T-helper 2 cell treated with Interferon-gamma antibody and Interleukin-4, amounts not matched to agents 100 ng/mL and 5 ng/mL, for 36 hours (primary cell): ENCODE measurements around the gene MED12L. TPM values are rescaled to one million over a fixed set of nuclear protein-coding genes. Genes with fewer than 3 reads are reported as not detected.

ENCODE experiments used
- intact Hi-C: fragments of 100-400 bp; cut with micrococcal nuclease; formaldehyde crosslinking; loops from one replicate; pipeline ENCODE4 v1.15.1; 2023
- total RNA-seq: library from RNA; stranded (reverse); gene quantifications from 2 replicates; pipeline ENCODE4 v1.2.3, GENCODE V29; 2022

The MED12L gene
- total RNA-seq, 1 donor from 2014 or later: 1.8 TPM

DNA sequence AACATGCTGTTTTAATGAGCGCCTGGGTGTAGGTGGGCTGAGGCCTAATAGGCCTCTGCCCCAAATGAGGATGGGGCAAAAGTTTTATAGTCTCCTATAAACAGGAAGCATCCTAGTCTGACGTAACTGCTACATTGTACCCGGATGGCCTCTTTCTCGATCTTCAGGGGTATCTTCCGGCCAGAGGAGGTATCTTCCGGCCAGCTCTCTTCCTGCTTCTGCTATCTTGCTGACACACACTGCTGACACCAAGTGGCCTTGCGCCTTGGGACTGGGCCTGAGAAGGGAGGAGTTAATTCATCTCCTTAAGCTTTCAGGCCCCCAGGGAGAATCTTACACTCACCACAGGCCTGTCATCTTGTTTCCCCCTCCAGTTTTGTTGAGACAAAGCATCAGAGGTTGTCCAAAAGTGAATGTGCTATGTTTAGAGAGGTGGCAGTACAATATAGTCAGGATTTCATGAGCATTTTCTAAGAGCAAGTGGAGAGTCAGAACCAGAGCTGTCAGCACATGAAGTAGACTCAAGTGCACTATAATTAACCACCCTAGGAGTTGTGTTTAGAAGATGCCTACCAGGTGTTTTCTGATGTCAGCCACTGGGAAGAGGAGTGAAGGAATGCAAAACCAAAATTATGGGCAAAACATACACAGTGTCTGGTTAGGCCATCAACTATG, 391.0 kb downstream of the MED12L start:
- intact Hi-C loops: no loop called here

DNA sequence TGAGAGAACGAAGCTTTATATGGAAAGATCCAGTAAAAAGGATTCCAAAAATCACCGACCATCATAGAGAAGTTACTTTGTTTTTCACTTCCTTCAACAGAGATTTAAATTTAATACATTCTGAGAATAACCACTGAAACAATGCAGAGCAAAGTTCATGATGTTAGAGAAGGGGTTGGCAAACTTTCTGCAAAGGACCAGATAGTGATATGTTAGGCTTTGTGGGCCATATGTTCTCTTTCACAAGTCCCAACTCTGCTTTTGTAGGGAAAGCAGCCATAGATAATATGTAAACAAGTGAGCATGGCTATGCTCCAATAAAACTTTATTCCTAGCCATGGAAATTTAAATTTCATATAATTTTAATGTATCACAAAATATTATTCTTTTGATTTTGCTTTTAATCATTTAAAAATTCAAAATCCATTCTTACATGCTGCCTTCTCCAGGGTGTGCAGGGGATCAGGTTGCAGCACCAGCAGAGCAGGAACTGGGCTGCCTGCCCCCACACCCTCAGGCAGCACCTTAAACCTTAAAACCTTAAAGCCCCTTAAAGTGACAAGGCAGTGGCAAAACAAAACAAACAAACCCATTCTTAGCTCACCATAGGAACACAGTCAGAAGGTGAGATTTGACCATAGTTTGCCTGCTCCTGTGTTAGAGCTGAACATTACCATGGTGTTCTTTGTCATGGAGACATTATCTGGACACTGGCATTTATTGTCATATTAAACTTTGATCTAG, 392.3 kb downstream of the MED12L start:
- intact Hi-C loops: no loop called here

DNA sequence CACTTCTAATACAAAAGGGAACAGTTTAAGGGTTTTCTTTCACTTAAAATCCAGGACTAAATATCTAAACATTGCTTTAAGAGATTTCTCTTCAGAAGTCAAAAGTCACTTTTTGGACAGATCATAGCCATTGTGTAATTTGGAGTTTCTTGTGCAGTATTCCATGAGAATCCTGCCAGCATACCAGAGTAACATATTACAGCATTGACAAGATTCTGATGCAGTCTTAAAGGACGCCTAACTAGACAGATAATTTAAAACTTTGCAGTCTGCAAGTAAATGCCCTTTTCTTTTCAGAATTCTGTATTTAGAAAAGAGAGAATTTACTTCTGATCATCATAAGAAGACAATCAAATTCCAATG, 392.9 kb downstream of the MED12L start:
- intact Hi-C loops: no loop called here

DNA sequence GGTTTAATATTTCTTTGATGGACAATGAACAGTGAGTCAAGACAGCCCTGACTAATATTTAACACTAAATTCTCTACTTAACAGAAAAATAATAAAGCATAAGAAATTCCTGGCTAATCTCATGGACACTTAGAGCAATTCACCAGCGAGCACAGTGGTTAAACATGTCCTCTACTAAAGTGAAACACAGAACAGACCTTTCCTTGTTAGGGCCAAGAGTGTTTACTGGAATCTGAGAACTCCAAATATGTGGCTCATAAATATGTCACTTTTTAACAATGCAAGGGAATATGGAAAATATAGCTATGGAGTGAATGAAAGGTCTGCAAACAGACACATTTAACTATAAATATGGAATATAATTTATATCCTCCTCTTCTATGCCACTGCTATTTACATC, 394.0 kb downstream of the MED12L start:
- intact Hi-C loops: no loop called here

DNA sequence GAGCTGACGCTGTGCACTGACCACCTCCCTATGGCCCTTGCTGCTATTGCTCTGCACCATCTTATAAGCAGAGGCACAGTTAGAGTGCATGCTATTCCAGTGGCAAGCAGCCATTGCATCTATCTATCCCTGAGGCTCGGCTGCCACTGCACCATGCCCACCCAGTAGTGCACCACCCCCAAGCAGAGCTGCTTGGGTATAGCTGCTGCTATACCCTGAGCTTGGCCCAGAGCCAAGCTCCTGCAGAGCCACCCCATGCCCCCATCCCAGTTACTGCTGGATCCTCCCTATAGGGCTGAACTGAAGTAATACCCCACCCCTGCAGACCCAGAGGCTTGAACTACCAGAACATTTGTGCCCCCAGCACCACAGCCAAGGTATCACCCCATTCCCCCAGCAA, 395.0 kb downstream of the MED12L start:
- intact Hi-C loops: no loop called here

DNA sequence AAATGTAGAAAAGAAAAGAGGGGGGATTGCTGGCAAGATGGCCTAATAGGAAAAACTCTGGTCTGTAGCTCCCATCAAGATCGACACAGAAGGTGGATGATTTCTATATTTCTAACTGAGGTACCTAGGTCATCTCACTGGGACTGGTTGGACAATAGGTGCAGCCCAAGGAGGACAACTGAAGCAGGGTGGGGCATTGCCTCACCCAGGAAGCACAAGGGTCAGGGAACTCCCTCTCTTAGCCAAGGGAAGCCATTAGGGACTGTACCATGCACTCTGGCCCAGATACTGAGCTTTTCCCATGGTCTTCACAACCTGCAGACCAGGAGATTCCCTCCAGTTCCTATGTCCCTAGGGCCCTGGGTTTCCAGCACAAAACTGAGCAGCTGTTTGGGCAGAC, 398.0 kb downstream of the MED12L start:
- intact Hi-C loops: no loop called here

DNA sequence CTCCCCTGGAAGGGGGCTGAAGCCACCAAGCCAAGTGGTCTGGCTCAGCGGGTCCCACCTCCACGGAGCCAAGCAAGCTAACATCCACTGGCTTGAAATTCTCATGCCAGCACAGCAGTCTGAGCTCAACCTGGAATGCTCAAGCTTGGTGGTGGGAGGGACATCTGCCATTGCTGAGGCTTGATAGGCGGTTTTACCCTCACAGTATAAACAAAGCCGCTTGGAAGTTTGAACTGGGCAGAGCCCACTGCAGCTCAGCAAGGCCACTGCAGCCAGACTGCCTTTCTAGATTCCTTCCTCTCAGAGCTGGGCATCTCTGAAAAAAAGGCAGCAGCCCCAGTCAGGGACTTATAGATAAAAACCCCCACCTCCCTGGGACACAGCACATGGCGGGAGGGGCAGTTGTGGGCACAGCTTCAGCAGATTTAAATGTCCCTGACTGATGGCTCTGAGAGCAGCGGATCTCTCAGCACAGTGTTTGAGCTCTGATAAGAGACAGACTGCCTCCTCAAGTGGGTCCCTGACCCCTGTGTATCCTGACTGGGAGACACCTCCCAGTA, 398.6 kb downstream of the MED12L start:
- intact Hi-C loops: no loop called here

Other genes starting within 250 kb of the MED12L start
- not detected in 2 replicates for gene MINDY4B, start 180.2 kb upstream of the MED12L start, total RNA-seq
- not detected in 2 replicates for gene CLRN1, start 112.9 kb upstream of the MED12L start, total RNA-seq
- gene GPR171, start 117.6 kb downstream of the MED12L start, total RNA-seq: 154 and 170 TPM in 2 replicates
- 0.48 and 0.57 TPM in 2 replicates for gene P2RY14, start 192.9 kb downstream of the MED12L start, total RNA-seq
- gene GPR87, start 231.2 kb downstream of the MED12L start, total RNA-seq: 0.09 and 0.20 TPM in 2 replicates
- gene P2RY13, start 243.9 kb downstream of the MED12L start, total RNA-seq: not detected in 2 replicates